PC-3 (cell line): ENCODE data around the gene RNF141.

Experiments used
- EZH2 ChIP-seq: fragments of 300-600 bp; sonication (generic); IDR thresholded peaks from one replicate; pipeline ENCODE4 v1.6.1; 2017; ENCODE audit warnings: antibody characterized with exemption, mild to moderate bottlenecking, low read length; ENCODE audit not compliant: unreplicated experiment
- EZH2phosphoT487 ChIP-seq: fragments of 300-600 bp; sonication (generic); IDR thresholded peaks from 2 replicates; pipeline ENCODE4 v1.6.1; 2018; ENCODE audit warnings: mild to moderate bottlenecking, antibody characterized with exemption, low read length, borderline replicate concordance
- TF ChIP-seq, protein P1 (sequence below): fragments of 300-600 bp; sonication (generic); conservative IDR thresholded peaks from 2 replicates; pipeline ENCODE4 v1.5.1; 2017; ENCODE audit warnings: antibody characterized with exemption, low read depth, mild to moderate bottlenecking, low read length

DNA sequence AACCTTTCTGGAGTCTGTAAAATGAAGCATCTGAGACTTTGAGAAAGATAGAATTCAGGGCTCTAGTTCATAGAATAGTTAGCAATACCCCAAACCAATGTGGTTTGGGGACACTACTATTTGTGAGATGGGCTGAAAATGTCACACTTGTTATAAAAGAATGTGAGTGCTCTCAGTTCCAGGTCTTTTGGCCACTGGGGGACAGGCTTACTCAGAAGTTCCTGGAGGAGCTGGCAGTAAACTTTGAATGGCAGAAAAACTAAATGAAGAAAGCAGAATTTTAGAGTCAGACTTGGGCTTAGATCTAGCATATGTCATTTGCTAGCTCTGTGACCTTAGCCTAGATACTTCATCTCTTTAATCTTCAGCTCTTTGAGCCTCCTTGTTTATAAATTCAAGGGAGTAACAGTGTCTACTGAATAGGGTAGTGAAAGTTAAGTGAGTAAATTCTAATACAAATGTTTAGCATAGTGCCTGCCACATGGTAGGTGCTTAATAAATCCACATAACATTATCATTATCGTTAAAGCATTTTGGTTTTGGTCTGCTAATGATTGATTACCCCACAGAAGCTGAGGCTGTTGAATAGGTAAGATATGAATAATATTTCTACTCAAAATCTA is 23.8 kb upstream of the RNF141 start:
- TF ChIP-seq, protein P1, sequence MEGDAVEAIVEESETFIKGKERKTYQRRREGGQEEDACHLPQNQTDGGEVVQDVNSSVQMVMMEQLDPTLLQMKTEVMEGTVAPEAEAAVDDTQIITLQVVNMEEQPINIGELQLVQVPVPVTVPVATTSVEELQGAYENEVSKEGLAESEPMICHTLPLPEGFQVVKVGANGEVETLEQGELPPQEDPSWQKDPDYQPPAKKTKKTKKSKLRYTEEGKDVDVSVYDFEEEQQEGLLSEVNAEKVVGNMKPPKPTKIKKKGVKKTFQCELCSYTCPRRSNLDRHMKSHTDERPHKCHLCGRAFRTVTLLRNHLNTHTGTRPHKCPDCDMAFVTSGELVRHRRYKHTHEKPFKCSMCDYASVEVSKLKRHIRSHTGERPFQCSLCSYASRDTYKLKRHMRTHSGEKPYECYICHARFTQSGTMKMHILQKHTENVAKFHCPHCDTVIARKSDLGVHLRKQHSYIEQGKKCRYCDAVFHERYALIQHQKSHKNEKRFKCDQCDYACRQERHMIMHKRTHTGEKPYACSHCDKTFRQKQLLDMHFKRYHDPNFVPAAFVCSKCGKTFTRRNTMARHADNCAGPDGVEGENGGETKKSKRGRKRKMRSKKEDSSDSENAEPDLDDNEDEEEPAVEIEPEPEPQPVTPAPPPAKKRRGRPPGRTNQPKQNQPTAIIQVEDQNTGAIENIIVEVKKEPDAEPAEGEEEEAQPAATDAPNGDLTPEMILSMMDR = peak; percentile 51; the same call in 1 of the 2 replicates
- TF ChIP-seq EZH2phosphoT487 (no peak), EZH2 (no peak)
